Metanephros (tissue), 2 donors: ENCODE results near the gene NAMPT. TPM values are rescaled to one million over a fixed set of nuclear protein-coding genes. Genes with fewer than 3 reads are reported as not detected.

Source experiments
- small RNA-seq: library from RNA; depleted of rRNA; stranded (forward); fragments of <200 nt; gene quantifications from one replicate; pipeline ENCODE3, GENCODE V24; 2014; ENCODE audit warnings: low replicate concordance
- total RNA-seq: library from RNA; depleted of rRNA; stranded (reverse); fragments of >200 nt; gene quantifications from one replicate; pipeline ENCODE4 v1.2.3, GENCODE V29; 2014

The NAMPT gene
- total RNA-seq, result 117 TPM

GRCh38 chr7:106284714-106285050 lies at the start of gene NAMPT:
Gene NAMPT, minus strand, starts transcription at chr7:106284983. Its CDS starts 99 bp downstream, at chr7:106284884.

Small RNA genes within 50 kb of the gene (small RNA-seq; reads per million reads assigned to genes)
- gene RNU6-392P, result not detected

Other genes starting within 250 kb of the NAMPT start
- 66.5 TPM for gene SYPL1, start 172.7 kb downstream of the NAMPT start, total RNA-seq